Right atrium auricular region (tissue), 2 donors: ENCODE data around the gene KRTAP6-3. TPM values are rescaled to one million over a fixed set of nuclear protein-coding genes. Genes with fewer than 3 reads are reported as not detected.

ENCODE experiments used
- total RNA-seq, 2 donors: library from RNA; depleted of rRNA; stranded (reverse); fragments of >200 nt; gene quantifications; one replicate each; pipeline ENCODE4 v1.1.0, GENCODE V29; 2016

The KRTAP6-3 gene
- total RNA-seq, 2 donors from 2014 or later = not detected

Other genes with a start within 250 kb of the KRTAP6-3 start
- not detected for gene KRTAP23-1, start 243.8 kb upstream of the KRTAP6-3 start, total RNA-seq
- not detected for gene KRTAP13-2, start 220.2 kb upstream of the KRTAP6-3 start, total RNA-seq
- not detected for gene KRTAP13-1, start 196.4 kb upstream of the KRTAP6-3 start, total RNA-seq
- gene KRTAP13-3, start 166.5 kb upstream of the KRTAP6-3 start, total RNA-seq = not detected
- not detected for gene KRTAP13-4, start 162.2 kb upstream of the KRTAP6-3 start, total RNA-seq
- not detected for gene KRTAP15-1, start 152.2 kb upstream of the KRTAP6-3 start, total RNA-seq
- not detected for gene KRTAP19-1, start 112.1 kb upstream of the KRTAP6-3 start, total RNA-seq
- not detected for gene KRTAP19-2, start 105.0 kb upstream of the KRTAP6-3 start, total RNA-seq
- gene KRTAP19-3, start 100.4 kb upstream of the KRTAP6-3 start, total RNA-seq = not detected
- not detected for gene KRTAP19-4, start 95.3 kb upstream of the KRTAP6-3 start, total RNA-seq
- not detected for gene KRTAP19-5, start 90.3 kb upstream of the KRTAP6-3 start, total RNA-seq
- gene KRTAP19-6, start 50.6 kb upstream of the KRTAP6-3 start, total RNA-seq = not detected
- not detected for gene KRTAP19-7, start 31.1 kb upstream of the KRTAP6-3 start, total RNA-seq
- gene KRTAP22-2, start 2.0 kb upstream of the KRTAP6-3 start, total RNA-seq = not detected
- not detected for gene KRTAP6-2, start 6.5 kb downstream of the KRTAP6-3 start, total RNA-seq
- gene KRTAP22-1, start 8.6 kb downstream of the KRTAP6-3 start, total RNA-seq = not detected
- gene KRTAP6-1, start 21.5 kb downstream of the KRTAP6-3 start, total RNA-seq = not detected
- not detected for gene KRTAP20-1, start 24.0 kb downstream of the KRTAP6-3 start, total RNA-seq
- gene KRTAP20-4, start 28.2 kb downstream of the KRTAP6-3 start, total RNA-seq = not detected
- gene KRTAP20-2, start 42.8 kb downstream of the KRTAP6-3 start, total RNA-seq = not detected
- gene KRTAP20-3, start 50.4 kb downstream of the KRTAP6-3 start, total RNA-seq = not detected
- not detected for gene KRTAP21-3, start 126.3 kb downstream of the KRTAP6-3 start, total RNA-seq
- gene KRTAP21-2, start 154.8 kb downstream of the KRTAP6-3 start, total RNA-seq = not detected
- gene KRTAP21-1, start 163.0 kb downstream of the KRTAP6-3 start, total RNA-seq = not detected
- gene KRTAP8-1, start 220.8 kb downstream of the KRTAP6-3 start, total RNA-seq = not detected
- not detected for gene KRTAP7-1, start 237.3 kb downstream of the KRTAP6-3 start, total RNA-seq